Gastrocnemius medialis (tissue), 4 donors: ENCODE data around the gene FIG4.

Experiments used
- CTCF ChIP-seq, 5 experiments: fragments of 450-650 bp in 3 of 5; fragments of 200-600 bp in 2 of 5; sonication (generic) in 2 of 5; IDR thresholded peaks in 4 of 5; conservative IDR thresholded peaks in 1 of 5; 1 replicate in 4 of 5; 2 replicates in 1 of 5; pipeline ENCODE4 v1.5.1; 2016 to 2019; ENCODE audit warnings: antibody characterized with exemption in 5 of 5, mild to moderate bottlenecking in 3 of 5, moderate library complexity in 3 of 5
- POLR2A ChIP-seq, 2 donors: fragments of 450-650 bp; IDR thresholded peaks; one replicate each; pipeline ENCODE4 v1.6.1; 2017; ENCODE audit warnings: antibody characterized with exemption in 2 of 2, mild to moderate bottlenecking in 2 of 2, moderate library complexity in 2 of 2

GRCh38 chr6:109791301-109791700, 100.2 kb downstream of the FIG4 start:
- TF ChIP-seq CTCF (IDR thresholded peaks at IDR 0.05 in 4 of 5, conservative IDR thresholded peaks at IDR 0.05 in 1 of 5), result no peak
- TF ChIP-seq POLR2A (IDR thresholded peaks at IDR 0.05), result no peak
